Ishikawa (cell line): ENCODE data around the gene EFCAB9.

Source experiments
- CEBPB ChIP-seq: IDR thresholded peaks from 2 replicates; pipeline ENCODE4 v1.6.1; 2012
- CREB1 ChIP-seq: IDR thresholded peaks from 2 replicates; pipeline ENCODE4 v1.6.1; 2012; ENCODE audit warnings: low read depth
- EGR1 ChIP-seq: IDR thresholded peaks from 2 replicates; pipeline ENCODE4 v1.6.1; 2012
- EP300 ChIP-seq: IDR thresholded peaks from 2 replicates; pipeline ENCODE4 v1.6.1; 2012; ENCODE audit warnings: borderline replicate concordance
- FOXM1 ChIP-seq: IDR thresholded peaks from 2 replicates; pipeline ENCODE4 v1.6.1; 2012; ENCODE audit warnings: low read depth, borderline replicate concordance
- NFIC ChIP-seq: IDR thresholded peaks from 2 replicates; pipeline ENCODE4 v1.6.1; 2012
- RAD21 ChIP-seq: IDR thresholded peaks from 2 replicates; pipeline ENCODE4 v1.6.1; 2012; ENCODE audit warnings: low read depth
- TAF1 ChIP-seq: IDR thresholded peaks from 2 replicates; pipeline ENCODE4 v1.6.1; 2012; ENCODE audit warnings: low read depth, mild to moderate bottlenecking
- TCF12 ChIP-seq: IDR thresholded peaks from 2 replicates; pipeline ENCODE4 v1.6.1; 2012; ENCODE audit warnings: low read depth
- TEAD4 ChIP-seq: IDR thresholded peaks from 2 replicates; pipeline ENCODE4 v1.6.1; 2012
- YY1 ChIP-seq: IDR thresholded peaks from 2 replicates; pipeline ENCODE4 v1.6.1; 2012; ENCODE audit warnings: low read depth
- ZBTB7A ChIP-seq: IDR thresholded peaks from 2 replicates; pipeline ENCODE4 v1.6.1; 2012; ENCODE audit warnings: low read depth
- TF ChIP-seq, protein P1 (sequence below): IDR thresholded peaks from 2 replicates; pipeline ENCODE4 v1.6.1; 2012
- TF ChIP-seq, protein P2 (sequence below): IDR thresholded peaks from 2 replicates; pipeline ENCODE4 v1.6.1; 2012; ENCODE audit warnings: low read depth, mild to moderate bottlenecking
- TF ChIP-seq, protein P3 (sequence below): IDR thresholded peaks from 2 replicates; pipeline ENCODE4 v1.6.1; 2012

Gene EFCAB9

DNA sequence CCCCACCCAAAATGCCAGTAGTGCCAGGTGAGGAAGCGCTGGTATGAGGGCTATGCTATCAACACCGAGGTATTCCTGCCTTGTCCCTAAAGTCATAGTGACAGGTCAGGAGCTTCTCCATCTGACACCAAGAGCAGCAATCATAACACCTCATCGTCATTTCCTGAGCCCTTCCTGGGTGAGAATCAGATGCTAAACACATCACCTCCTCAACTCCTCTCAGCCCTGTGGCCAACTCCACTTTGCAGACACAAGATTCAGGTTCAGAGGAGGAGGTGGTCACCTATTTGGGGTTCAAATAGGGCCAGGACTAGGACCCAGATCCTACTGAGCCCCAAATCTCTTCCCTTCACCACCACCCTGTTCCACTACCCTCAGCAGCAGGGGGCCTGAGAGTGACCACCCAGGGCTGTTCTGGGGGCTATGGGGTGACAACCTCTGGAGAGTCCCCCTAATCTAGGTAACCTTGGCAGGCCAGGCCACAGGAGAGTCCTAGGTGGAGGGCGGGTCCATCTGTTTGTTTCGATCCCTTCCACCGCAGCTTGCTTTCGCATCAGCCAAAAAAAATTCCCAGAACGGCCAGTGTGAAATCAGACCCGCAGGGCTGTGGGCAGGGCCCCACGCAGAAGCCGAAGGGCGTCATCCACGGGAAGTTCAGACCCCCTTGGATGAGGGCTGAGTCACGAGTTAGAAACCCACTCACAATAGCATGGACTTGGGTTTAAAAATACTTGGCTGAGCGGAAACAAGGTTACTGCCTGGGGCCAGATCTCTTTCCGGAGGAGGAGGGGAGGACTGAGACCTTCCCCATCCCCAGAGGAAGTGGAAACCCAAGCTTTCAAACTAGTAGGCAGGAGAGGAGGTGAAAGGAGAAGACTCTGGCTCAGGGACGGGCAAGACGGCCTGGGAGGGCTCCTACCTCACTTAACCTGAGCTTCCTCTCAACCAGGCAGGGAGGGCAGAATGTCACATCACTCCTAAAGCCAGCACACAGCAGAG, 14.7 kb upstream of the EFCAB9 start:
- no peak for TF ChIP-seq FOXM1
- TF ChIP-seq YY1: no peak
- no peak for TF ChIP-seq TEAD4
- no peak for TF ChIP-seq CREB1
- TF ChIP-seq EGR1: no peak
- TF ChIP-seq, protein P1, sequence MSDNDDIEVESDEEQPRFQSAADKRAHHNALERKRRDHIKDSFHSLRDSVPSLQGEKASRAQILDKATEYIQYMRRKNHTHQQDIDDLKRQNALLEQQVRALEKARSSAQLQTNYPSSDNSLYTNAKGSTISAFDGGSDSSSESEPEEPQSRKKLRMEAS: no peak
- TF ChIP-seq, protein P2, sequence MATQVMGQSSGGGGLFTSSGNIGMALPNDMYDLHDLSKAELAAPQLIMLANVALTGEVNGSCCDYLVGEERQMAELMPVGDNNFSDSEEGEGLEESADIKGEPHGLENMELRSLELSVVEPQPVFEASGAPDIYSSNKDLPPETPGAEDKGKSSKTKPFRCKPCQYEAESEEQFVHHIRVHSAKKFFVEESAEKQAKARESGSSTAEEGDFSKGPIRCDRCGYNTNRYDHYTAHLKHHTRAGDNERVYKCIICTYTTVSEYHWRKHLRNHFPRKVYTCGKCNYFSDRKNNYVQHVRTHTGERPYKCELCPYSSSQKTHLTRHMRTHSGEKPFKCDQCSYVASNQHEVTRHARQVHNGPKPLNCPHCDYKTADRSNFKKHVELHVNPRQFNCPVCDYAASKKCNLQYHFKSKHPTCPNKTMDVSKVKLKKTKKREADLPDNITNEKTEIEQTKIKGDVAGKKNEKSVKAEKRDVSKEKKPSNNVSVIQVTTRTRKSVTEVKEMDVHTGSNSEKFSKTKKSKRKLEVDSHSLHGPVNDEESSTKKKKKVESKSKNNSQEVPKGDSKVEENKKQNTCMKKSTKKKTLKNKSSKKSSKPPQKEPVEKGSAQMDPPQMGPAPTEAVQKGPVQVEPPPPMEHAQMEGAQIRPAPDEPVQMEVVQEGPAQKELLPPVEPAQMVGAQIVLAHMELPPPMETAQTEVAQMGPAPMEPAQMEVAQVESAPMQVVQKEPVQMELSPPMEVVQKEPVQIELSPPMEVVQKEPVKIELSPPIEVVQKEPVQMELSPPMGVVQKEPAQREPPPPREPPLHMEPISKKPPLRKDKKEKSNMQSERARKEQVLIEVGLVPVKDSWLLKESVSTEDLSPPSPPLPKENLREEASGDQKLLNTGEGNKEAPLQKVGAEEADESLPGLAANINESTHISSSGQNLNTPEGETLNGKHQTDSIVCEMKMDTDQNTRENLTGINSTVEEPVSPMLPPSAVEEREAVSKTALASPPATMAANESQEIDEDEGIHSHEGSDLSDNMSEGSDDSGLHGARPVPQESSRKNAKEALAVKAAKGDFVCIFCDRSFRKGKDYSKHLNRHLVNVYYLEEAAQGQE: no peak
- no peak for TF ChIP-seq TAF1
- TF ChIP-seq CEBPB: no peak
- TF ChIP-seq, protein P3, sequence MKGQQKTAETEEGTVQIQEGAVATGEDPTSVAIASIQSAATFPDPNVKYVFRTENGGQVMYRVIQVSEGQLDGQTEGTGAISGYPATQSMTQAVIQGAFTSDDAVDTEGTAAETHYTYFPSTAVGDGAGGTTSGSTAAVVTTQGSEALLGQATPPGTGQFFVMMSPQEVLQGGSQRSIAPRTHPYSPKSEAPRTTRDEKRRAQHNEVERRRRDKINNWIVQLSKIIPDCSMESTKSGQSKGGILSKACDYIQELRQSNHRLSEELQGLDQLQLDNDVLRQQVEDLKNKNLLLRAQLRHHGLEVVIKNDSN: no peak
- no peak for TF ChIP-seq NFIC
- TF ChIP-seq EP300: no peak
- no peak for TF ChIP-seq TCF12
- TF ChIP-seq ZBTB7A: no peak
- TF ChIP-seq RAD21: no peak

DNA sequence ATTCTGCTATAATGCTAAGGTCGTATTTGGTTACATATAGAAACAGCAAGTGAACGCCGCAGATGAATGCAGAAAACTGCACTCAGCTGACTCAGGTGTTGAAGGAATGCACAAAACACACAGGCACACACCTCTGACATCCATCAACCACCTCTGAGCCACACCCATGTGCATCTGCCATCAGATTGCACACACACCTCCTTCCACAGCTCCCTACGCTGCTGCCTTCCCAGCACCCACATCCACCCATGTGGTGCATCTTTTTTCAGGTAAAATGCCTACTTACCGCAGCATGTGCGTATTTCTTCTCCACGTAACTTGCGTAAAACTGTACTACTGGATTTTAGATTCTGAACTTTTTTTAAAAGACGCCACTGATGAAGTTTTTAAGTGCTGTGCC, 13.0 kb upstream of the EFCAB9 start:
- TF ChIP-seq RAD21: no peak
- no peak for TF ChIP-seq TEAD4
- TF ChIP-seq TAF1: no peak
- no peak for TF ChIP-seq CREB1
- no peak for TF ChIP-seq YY1
- TF ChIP-seq EGR1: no peak
- no peak for TF ChIP-seq ZBTB7A
- TF ChIP-seq, protein P1: no peak
- TF ChIP-seq TCF12: no peak
- TF ChIP-seq EP300: no peak
- TF ChIP-seq NFIC: no peak
- TF ChIP-seq, protein P3: no peak

DNA sequence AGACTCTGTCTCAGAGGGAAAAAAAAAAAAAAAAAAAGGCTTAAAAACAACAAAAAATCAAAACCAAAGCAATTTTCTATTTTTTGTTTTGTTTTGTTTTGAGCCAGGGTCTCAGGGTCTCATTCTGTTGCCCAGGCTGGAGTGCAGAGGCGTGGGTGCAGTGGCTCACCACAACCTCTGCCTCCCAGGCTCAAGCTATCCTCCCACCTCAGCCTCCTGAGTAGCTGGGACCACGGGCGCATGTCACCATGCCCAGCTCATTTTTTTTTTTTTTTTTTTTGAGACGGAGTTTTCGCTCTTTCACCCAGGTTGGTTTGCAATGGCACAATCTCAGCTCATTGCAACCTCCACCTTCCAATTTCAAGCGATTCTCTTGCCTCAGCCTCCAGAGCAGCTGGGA, 11.7 kb upstream of the EFCAB9 start:
- TF ChIP-seq, protein P2: no peak
- TF ChIP-seq EGR1: no peak
- TF ChIP-seq, protein P3: no peak
- TF ChIP-seq YY1: no peak
- no peak for TF ChIP-seq EP300
- TF ChIP-seq, protein P1: no peak
- TF ChIP-seq TCF12: no peak
- no peak for TF ChIP-seq ZBTB7A
- no peak for TF ChIP-seq CREB1
- no peak for TF ChIP-seq CEBPB
- TF ChIP-seq FOXM1: no peak
- TF ChIP-seq NFIC: no peak
- TF ChIP-seq RAD21: no peak
- no peak for TF ChIP-seq TEAD4
- TF ChIP-seq TAF1: no peak

DNA sequence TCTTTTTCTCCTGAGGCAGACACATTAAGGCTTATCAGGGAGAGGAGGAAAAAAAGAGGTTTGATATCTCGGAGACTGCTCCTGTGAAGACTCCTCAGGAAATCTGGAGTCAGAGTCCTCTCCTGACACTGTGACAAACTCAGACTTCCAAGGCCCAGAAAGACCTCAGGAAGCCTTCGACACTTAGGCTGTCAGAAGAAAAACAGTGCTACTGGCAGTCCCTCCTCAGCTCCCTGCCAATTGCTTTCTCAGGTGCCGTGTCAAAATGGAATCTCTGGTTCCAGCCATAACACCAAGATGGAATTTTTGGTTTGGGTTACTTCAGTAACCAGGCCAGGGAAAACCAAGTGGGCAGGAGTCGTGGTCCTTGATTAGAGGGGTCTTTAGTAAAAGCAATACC, 10.1 kb upstream of the EFCAB9 start:
- TF ChIP-seq, protein P1: no peak
- TF ChIP-seq CEBPB (no peak), TAF1 (no peak), EGR1 (no peak)
- TF ChIP-seq, protein P3: no peak
